Right cardiac atrium (tissue), 5 donors: ENCODE results near the gene HAX1. TPM values are rescaled to one million over a fixed set of nuclear protein-coding genes. Genes with fewer than 3 reads are reported as not detected.

Experiments used
- polyA plus RNA-seq: library from polyadenylated mRNA; stranded (reverse); fragments of 200-250 nt; gene quantifications from one replicate; pipeline ENCODE4 v1.2.3, GENCODE V29; 2013
- total RNA-seq, 4 donors: library from RNA; stranded (reverse); fragmentation: NEBNext Ultra II Directional; extraction: Animal tissue kit (Norgen Biotek cat#: 25700); gene quantifications; one replicate each; pipeline ENCODE4 v1.2.1, GENCODE V29; 2021
- donor health status: healthy with polysubstance abuse.
- donor health status: DM: no; HTN: yes; CAD: no.
- donor health status: DM: no; HTN: no; CAD: no.
- donor health status: DM: no; HTN: yes; CAD: no; lungs with severe emphysema.
- donor health status: DM: yes; HTN: yes; CAD: no.

HAX1 gene
- total and polyA plus RNA-seq, 5 donors, result 116 to 203 (median 146) TPM

Other genes starting within 250 kb of the HAX1 start
- gene NUP210L, start 117.6 kb upstream of the HAX1 start, total RNA-seq, result under 1 TPM; 0.09 to 0.88 (median 0.18) TPM
- not detected for gene NUP210L, start 117.6 kb upstream of the HAX1 start, polyA plus RNA-seq
- 100 to 1,000 TPM; 202 to 594 (median 262) TPM for gene TPM3, start 80.5 kb upstream of the HAX1 start, total RNA-seq
- 391 TPM for gene TPM3, start 80.5 kb upstream of the HAX1 start, polyA plus RNA-seq
- gene CFAP141, start 66.3 kb upstream of the HAX1 start, total RNA-seq, result not detected
- gene CFAP141, start 66.3 kb upstream of the HAX1 start, polyA plus RNA-seq, result not detected
- gene UBAP2L, start 51.7 kb upstream of the HAX1 start, total RNA-seq, result 100 to 1,000 TPM; 103 to 112 (median 107) TPM
- gene UBAP2L, start 51.7 kb upstream of the HAX1 start, polyA plus RNA-seq, result 67.6 TPM
- gene AQP10, start 48.5 kb downstream of the HAX1 start, total RNA-seq, result under 1 TPM in 3 of 4 donors, not detected in 1; 0.12 to 0.37 (median 0.19) TPM
- 0.23 TPM for gene AQP10, start 48.5 kb downstream of the HAX1 start, polyA plus RNA-seq
- gene ATP8B2, start 52.9 kb downstream of the HAX1 start, total RNA-seq, result 10 to 100 TPM; 25.1 to 33.1 (median 27.3) TPM
- gene ATP8B2, start 52.9 kb downstream of the HAX1 start, polyA plus RNA-seq, result 15.9 TPM
- gene IL6R, start 132.7 kb downstream of the HAX1 start, total RNA-seq, result 10 to 100 TPM in 3 of 4 donors, 1 to 10 TPM in 1; 8.9 to 13.2 (median 12.1) TPM
- gene IL6R, start 132.7 kb downstream of the HAX1 start, polyA plus RNA-seq, result 5.7 TPM
- 1 to 10 TPM; 2.8 to 4.1 (median 3.4) TPM for gene TDRD10, start 229.6 kb downstream of the HAX1 start, total RNA-seq
- 4.9 TPM for gene TDRD10, start 229.6 kb downstream of the HAX1 start, polyA plus RNA-seq
- gene SHE, start 229.8 kb downstream of the HAX1 start, total RNA-seq, result 10 to 100 TPM; 17.4 to 23.8 (median 21.1) TPM
- 16.4 TPM for gene SHE, start 229.8 kb downstream of the HAX1 start, polyA plus RNA-seq